Ishikawa (cell line): Measurements from ENCODE around the gene EXOG.

Experiments used
- CEBPB ChIP-seq: IDR thresholded peaks from 2 replicates; pipeline ENCODE4 v1.6.1; 2012
- CREB1 ChIP-seq: IDR thresholded peaks from 2 replicates; pipeline ENCODE4 v1.6.1; 2012; ENCODE audit warnings: low read depth
- EGR1 ChIP-seq: IDR thresholded peaks from 2 replicates; pipeline ENCODE4 v1.6.1; 2012
- EP300 ChIP-seq: IDR thresholded peaks from 2 replicates; pipeline ENCODE4 v1.6.1; 2012; ENCODE audit warnings: borderline replicate concordance
- FOXM1 ChIP-seq: IDR thresholded peaks from 2 replicates; pipeline ENCODE4 v1.6.1; 2012; ENCODE audit warnings: low read depth, borderline replicate concordance
- MAX ChIP-seq: IDR thresholded peaks from 2 replicates; pipeline ENCODE4 v1.6.1; 2012
- NFIC ChIP-seq: IDR thresholded peaks from 2 replicates; pipeline ENCODE4 v1.6.1; 2012
- RAD21 ChIP-seq: IDR thresholded peaks from 2 replicates; pipeline ENCODE4 v1.6.1; 2012; ENCODE audit warnings: low read depth
- REST ChIP-seq: IDR thresholded peaks from 2 replicates; pipeline ENCODE4 v1.6.1; 2012; ENCODE audit warnings: low read depth, mild to moderate bottlenecking
- TAF1 ChIP-seq: IDR thresholded peaks from 2 replicates; pipeline ENCODE4 v1.6.1; 2012; ENCODE audit warnings: low read depth, mild to moderate bottlenecking
- TCF12 ChIP-seq: IDR thresholded peaks from 2 replicates; pipeline ENCODE4 v1.6.1; 2012; ENCODE audit warnings: low read depth
- TEAD4 ChIP-seq: IDR thresholded peaks from 2 replicates; pipeline ENCODE4 v1.6.1; 2012
- YY1 ChIP-seq: IDR thresholded peaks from 2 replicates; pipeline ENCODE4 v1.6.1; 2012; ENCODE audit warnings: low read depth
- ZBTB7A ChIP-seq: IDR thresholded peaks from 2 replicates; pipeline ENCODE4 v1.6.1; 2012; ENCODE audit warnings: low read depth
- TF ChIP-seq, protein P1 (sequence below): IDR thresholded peaks from 2 replicates; pipeline ENCODE4 v1.6.1; 2012

The EXOG gene

DNA sequence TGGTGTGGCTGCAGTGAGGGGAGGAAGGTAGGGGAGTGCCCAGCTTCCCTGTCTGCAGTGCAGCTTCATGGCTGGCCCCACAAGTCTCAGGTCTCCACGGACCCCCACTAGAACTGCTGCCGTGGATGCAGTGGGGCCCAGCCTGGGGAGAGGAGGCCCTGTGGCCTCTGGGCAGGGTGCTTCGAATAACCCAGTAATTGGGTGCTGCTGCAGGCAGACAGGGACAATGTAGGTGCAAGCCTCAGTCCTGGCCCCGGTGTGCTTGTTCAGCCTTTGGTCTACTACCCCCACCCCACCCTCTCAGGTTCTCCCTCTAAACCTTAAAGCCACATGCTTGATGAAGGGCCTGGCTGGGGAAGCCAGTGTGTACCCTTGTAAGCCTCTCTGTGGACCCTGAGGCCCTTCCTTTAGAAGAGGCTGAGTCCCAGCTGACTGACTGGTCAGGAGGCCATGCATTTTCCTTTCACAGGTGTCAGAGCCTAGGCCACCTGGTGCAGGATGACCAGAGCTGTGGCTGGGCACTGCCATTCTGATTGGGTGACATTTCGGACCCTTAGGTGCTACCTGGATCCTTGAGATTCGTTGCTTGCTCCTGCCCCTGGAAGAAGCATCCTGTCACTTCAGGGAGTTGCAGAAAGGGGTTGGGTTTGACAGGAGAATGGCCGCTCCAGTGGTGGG, 21.1 kb upstream of the EXOG start:
- TF ChIP-seq NFIC (no peak), RAD21 (no peak), REST (no peak), TEAD4 (no peak), EP300 (no peak), CREB1 (no peak), TCF12 (no peak), YY1 (no peak), EGR1 (no peak), FOXM1 (no peak), MAX (no peak), TAF1 (no peak), CEBPB (no peak), ZBTB7A (no peak)
- TF ChIP-seq, protein P1, sequence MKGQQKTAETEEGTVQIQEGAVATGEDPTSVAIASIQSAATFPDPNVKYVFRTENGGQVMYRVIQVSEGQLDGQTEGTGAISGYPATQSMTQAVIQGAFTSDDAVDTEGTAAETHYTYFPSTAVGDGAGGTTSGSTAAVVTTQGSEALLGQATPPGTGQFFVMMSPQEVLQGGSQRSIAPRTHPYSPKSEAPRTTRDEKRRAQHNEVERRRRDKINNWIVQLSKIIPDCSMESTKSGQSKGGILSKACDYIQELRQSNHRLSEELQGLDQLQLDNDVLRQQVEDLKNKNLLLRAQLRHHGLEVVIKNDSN: no peak

- TF ChIP-seq CREB1: no peak
- TF ChIP-seq FOXM1: no peak
- no peak for TF ChIP-seq MAX
- no peak for TF ChIP-seq RAD21
- no peak for TF ChIP-seq NFIC
- TF ChIP-seq YY1: no peak
These were observed 20.4 kb upstream of the EXOG start for GRCh38 chr3:38475716-38476115.

DNA sequence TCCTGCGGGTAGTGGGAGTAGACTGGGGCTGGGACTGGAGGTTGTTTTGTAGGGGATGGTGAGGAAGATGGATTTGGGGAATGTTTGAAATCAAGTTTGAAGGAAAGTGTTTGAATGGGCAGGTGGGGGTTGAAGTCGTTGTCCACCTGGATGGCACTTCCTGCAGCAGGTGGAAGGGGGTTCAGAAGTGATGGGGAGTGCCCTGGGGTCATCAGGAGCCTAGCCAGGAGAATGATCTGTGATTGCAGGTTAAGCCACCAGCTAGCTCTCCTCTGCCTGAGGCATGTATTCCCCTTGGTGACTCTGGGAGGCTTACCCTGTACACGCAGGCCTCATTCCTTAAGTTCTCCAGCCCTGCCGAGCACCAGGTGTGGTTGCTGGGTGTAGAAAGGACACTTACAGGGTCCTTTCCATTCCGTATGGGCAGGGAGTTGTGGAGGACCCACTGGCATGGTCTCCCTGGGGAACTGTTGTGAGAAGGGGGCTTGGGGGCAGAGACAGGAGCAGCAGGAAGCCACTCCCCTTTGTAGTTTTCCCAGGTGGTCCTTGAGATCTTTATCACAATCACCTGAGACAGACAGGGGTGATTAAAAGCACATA, 19.9 kb upstream of the EXOG start:
- TF ChIP-seq EGR1 (no peak), EP300 (no peak), ZBTB7A (no peak), TAF1 (no peak), RAD21 (no peak), MAX (no peak), CREB1 (no peak), REST (no peak), TEAD4 (no peak), FOXM1 (no peak), YY1 (no peak), CEBPB (no peak), TCF12 (no peak)
- TF ChIP-seq, protein P1: no peak

DNA sequence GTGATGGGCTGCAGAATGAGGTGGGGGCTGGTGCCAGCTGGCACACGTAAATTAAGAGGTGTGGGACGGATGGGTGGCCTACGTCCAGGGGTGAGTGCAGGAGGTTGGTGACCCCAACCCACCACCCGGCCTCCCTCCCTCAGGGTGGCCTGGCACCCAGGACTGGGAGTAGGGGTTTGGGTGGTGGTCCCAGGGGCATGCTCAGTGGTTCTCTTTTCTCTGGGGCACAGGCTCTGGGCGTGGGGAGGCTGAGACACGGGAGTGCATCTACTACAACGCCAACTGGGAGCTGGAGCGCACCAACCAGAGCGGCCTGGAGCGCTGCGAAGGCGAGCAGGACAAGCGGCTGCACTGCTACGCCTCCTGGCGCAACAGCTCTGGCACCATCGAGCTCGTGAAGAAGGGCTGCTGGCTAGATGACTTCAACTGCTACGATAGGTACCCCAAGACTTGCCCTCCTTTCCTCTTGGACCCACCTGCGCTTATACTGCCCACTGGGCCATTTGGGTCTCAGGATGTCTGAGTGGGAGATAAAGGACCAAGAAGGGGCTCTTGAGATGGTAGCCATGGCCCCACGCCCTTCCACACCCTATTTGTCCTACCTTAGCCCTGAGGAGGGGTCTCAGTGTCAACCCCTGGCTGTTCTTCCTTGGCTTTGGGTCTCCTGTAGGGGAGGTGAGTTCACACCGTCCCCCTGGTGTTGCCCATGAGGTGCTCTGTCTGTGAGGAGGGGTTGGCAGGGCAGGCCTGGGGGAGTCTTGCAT, 18.9 kb upstream of the EXOG start:
- TF ChIP-seq ZBTB7A (no peak), NFIC (no peak), CREB1 (no peak), FOXM1 (no peak), CEBPB (no peak)

DNA sequence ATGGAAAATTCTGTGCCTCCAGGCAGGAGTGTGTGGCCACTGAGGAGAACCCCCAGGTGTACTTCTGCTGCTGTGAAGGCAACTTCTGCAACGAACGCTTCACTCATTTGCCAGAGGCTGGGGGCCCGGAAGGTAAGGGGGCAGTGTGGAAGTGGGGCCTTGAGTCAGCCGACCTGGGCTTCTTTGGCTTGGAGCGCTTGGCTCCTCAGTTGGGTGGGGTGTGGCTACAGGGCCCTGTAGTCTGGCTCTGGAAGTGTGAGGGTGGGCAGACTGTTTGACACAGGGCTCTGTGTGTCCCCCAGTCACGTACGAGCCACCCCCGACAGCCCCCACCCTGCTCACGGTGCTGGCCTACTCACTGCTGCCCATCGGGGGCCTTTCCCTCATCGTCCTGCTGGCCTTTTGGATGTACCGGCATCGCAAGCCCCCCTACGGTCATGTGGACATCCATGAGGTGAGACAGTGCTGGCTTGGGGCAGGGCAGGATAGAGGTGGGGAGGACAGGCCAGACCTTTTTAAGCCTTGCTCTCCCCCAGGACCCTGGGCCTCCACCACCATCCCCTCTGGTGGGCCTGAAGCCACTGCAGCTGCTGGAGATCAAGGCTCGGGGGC, 18.2 kb upstream of the EXOG start:
- TF ChIP-seq CREB1: no peak
- no peak for TF ChIP-seq ZBTB7A
- no peak for TF ChIP-seq YY1
- no peak for TF ChIP-seq EGR1
- TF ChIP-seq, protein P1: no peak
- TF ChIP-seq TAF1: no peak
- TF ChIP-seq TCF12: no peak
- TF ChIP-seq MAX: no peak
- TF ChIP-seq FOXM1: no peak
- no peak for TF ChIP-seq EP300
